Kidney (tissue), 14 donors: ENCODE results near the gene HEPHL1. TPM values are rescaled to one million over a fixed set of nuclear protein-coding genes. Genes with fewer than 3 reads are reported as not detected.

ENCODE experiments used
- DNase-seq, 5 donors: peaks; one replicate each; pipeline ENCODE4 v3.0.0-alpha.2; 2013 to 2020
- FAIRE-seq: peaks from 2 replicates; lab custom pipeline; 2012; peaks lifted over from hg19 to GRCh38; lab: Jason Lieb, UNC
- H3K27ac ChIP-seq, 2 donors: one replicate each; pipeline ENCODE4 v1.7.0; 2013; ENCODE audit warnings: low read depth in 2 of 2, low read length in 2 of 2, inconsistent platforms in 1 of 2
- H3K27me3 ChIP-seq: one replicate; pipeline ENCODE4 v1.7.1; 2013; ENCODE audit warnings: low read length, inconsistent platforms; ENCODE audit not compliant: control insufficient read depth, insufficient read depth
- H3K36me3 ChIP-seq, 3 donors: one replicate each; pipeline versions ENCODE4 v1.7.0 to v1.7.1; 2013; ENCODE audit warnings: low read length in 3 of 3, control low read depth in 1 of 3, inconsistent platforms in 1 of 3; ENCODE audit not compliant: insufficient read depth in 3 of 3, control insufficient read depth in 2 of 3
- H3K4me1 ChIP-seq, 3 donors: one replicate each; pipeline versions ENCODE4 v1.7.0 to v1.7.1; 2013; ENCODE audit warnings: low read length in 3 of 3, inconsistent platforms in 1 of 3, low read depth in 1 of 3; ENCODE audit not compliant: control insufficient read depth in 2 of 3, insufficient read depth in 2 of 3
- H3K4me3 ChIP-seq, 3 donors: one replicate each; pipeline versions ENCODE4 v1.7.0 to v1.8.1; 2013; ENCODE audit warnings: low read length in 3 of 3, control low read depth in 1 of 3, inconsistent platforms in 1 of 3
- H3K9ac ChIP-seq, 3 donors: one replicate each; pipeline versions ENCODE4 v1.7.0 to v1.7.1; 2013; ENCODE audit warnings: low read length in 3 of 3, control low read depth in 1 of 3, inconsistent platforms in 1 of 3
- H3K9me3 ChIP-seq, 3 donors: one replicate each; pipeline versions ENCODE4 v1.7.0 to v1.7.1; 2013; ENCODE audit warnings: low read length in 3 of 3, control low read depth in 1 of 3, inconsistent platforms in 1 of 3; ENCODE audit not compliant: control insufficient read depth in 2 of 3, insufficient read depth in 1 of 3
- intact Hi-C: fragments of 100-400 bp; cut with DNase I; formaldehyde crosslinking; loops from one replicate; pipeline ENCODE4 v1.11.1; 2022
- polyA plus RNA-seq: library from polyadenylated mRNA; stranded (reverse); fragments of 350-450 nt; fragmentation: Illumina TruSeq; extraction: RNeasy Lipid Tissue Mini Kit (QIAGEN cat#74804); gene quantifications from one replicate; pipeline ENCODE4 v1.2.3, GENCODE V29; 2014; ENCODE audit warnings: low read depth, low replicate concordance; ENCODE audit not compliant: insufficient read depth
- total RNA-seq: library from RNA; stranded (reverse); fragmentation: NEBNext Ultra II Directional; extraction: Animal tissue kit (Norgen Biotek cat#: 25700); gene quantifications from one replicate; pipeline ENCODE4 v1.2.1, GENCODE V29; 2021
- TF ChIP-seq, protein P1 (sequence below): IDR thresholded peaks from 3 replicates; pipeline ENCODE4 v1.5.1; 2012; ENCODE audit warnings: mild to moderate bottlenecking, moderate library complexity, borderline replicate concordance; ENCODE audit not compliant: insufficient read depth; ENCODE audit errors: extremely low read depth
- donor health status: control.
- donor health status: control.
- donor health status: control.
- donor health status: control.
- donor health status: control.
- donor health status: DM: yes; HTN: yes; CAD: no.
- donor health status: Normal renal cell carcinoma (clear cell type).

The HEPHL1 gene
- total and polyA plus RNA-seq, 2 donors from 2014 or later, result not detected

DNA sequence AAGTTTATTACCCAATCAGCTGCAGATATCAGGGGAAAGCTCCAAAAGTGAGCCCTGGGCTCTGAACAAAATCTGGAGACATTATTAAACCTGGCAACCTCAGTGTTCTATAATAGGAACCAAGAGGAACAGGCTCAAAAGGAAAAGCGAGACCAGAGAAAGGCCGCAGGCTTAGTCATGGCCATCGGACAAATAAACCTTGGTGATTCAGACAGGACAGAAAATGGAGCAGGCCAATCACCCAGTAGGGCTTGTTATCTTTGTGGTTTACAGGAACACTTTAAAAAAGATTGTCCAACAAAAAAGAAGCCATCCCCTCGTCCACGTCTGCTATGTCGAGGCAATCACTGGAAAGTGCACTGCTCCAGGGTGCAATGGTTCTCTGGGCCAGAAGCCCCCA, 99.8 kb downstream of the HEPHL1 start:
- Histone ChIP-seq H3K27ac (no peak overlapping the region), H3K4me1 (no peaks in the 10 kb centered on the region), H3K27me3 (no peaks in the 10 kb centered on the region), H3K9ac (no peak overlapping the region), H3K4me3 (no peak overlapping the region), H3K9me3 (no peaks in the 10 kb centered on the region), H3K36me3 (no peaks in the 10 kb centered on the region)
- DNase-seq (no peak), FAIRE-seq (no peak)
- TF ChIP-seq, protein P1, sequence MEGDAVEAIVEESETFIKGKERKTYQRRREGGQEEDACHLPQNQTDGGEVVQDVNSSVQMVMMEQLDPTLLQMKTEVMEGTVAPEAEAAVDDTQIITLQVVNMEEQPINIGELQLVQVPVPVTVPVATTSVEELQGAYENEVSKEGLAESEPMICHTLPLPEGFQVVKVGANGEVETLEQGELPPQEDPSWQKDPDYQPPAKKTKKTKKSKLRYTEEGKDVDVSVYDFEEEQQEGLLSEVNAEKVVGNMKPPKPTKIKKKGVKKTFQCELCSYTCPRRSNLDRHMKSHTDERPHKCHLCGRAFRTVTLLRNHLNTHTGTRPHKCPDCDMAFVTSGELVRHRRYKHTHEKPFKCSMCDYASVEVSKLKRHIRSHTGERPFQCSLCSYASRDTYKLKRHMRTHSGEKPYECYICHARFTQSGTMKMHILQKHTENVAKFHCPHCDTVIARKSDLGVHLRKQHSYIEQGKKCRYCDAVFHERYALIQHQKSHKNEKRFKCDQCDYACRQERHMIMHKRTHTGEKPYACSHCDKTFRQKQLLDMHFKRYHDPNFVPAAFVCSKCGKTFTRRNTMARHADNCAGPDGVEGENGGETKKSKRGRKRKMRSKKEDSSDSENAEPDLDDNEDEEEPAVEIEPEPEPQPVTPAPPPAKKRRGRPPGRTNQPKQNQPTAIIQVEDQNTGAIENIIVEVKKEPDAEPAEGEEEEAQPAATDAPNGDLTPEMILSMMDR, result no peak
- intact Hi-C loops, result no loop called here

DNA sequence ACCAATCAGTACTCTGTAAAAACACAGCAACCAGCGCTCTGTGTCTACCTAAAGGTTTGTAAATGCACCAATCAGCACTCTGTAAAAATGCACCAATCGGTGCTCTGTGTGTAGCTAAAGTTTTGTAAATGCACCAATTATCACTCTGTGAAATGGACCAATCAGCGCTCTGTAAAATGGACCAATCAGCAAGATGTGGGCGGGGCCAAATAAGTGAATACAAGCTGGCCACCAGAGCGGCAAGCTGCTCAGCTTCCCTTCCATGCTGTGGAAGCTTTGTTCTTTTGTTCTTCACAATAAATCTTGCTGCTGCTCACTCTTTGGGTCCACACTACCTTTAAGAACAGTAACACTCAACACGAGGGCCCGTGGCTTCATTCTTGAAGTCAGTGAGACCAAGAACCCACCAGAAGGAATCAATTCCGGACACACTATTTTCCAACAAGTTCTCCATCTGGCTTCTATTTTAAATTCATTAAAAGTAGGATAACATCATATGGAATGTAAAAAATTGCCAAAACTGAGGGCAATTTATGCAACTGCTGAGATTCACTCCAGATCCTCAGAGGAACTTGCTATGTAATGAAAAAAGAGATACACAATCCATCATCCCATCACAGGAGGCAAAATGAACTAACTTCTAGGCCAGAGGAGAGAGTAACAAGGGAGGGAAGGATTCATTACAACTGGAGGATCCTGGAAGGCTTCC, 104.4 kb downstream of the HEPHL1 start:
- H3K9me3 ChIP-seq, result no peaks in the 10 kb centered on the region
- no peak for DNase-seq
- H3K4me3 ChIP-seq, result no peak overlapping the region
- TF ChIP-seq, protein P1, result no peak
- peaks cover 0 to 13% (median 11%) of the 10 kb centered on the region in 3 donors for H3K4me1 ChIP-seq
- no peak for FAIRE-seq
- no peaks in the 10 kb centered on the region for H3K36me3 ChIP-seq
- H3K9ac ChIP-seq, result no peak overlapping the region
- no peaks in the 10 kb centered on the region for H3K27me3 ChIP-seq
- intact Hi-C loops, result no loop called here
- no peak overlapping the region for H3K27ac ChIP-seq

DNA sequence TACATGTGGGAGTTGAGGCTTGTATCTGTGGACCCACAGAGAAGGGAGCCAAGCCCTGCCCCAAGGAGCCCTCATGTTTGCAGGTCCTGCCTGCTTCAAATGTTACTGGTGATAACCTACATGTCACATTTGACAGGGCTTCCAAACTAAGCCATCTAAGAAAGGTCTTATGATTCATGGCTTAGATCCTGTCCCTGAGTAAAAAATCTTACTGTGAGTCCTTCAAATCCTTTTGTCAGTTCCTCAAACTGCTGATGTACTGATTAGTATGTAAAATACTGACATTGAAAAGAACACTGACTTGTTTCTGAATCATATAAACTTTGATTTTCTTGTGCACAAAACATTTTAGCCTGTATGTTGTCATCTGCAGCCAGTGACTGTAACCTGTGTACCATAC, 106.5 kb downstream of the HEPHL1 start:
- peak overlapping the region in 2 of 3 donors; percentile 83 to 84 for H3K9ac ChIP-seq
- peak overlapping the region; percentile 68 to 91 (median 86) for H3K4me3 ChIP-seq
- H3K27me3 ChIP-seq, result no peaks in the 10 kb centered on the region
- H3K27ac ChIP-seq, result no peak overlapping the region
- peaks cover 0 to 22% (median 14%) of the 10 kb centered on the region in 3 donors for H3K4me1 ChIP-seq
- no peaks in the 10 kb centered on the region for H3K36me3 ChIP-seq
- intact Hi-C loops, result no loop called here
- H3K9me3 ChIP-seq, result no peaks in the 10 kb centered on the region
- DNase-seq (no peak), FAIRE-seq (no peak)
- TF ChIP-seq, protein P1, result no peak
